SHP77 (cell line): ENCODE data around the gene CFAP43.
"Not testable (repeated sequence)": the region's sequence is repeated elsewhere in the genome, so short reads cannot be mapped to it uniquely, and the experiment has no call there.

Experiments used
- DNase-seq, 2 experiments: peaks; one replicate each; lab custom pipeline; 2025; lab: John Stamatoyannopoulos, UW

Gene CFAP43

DNA sequence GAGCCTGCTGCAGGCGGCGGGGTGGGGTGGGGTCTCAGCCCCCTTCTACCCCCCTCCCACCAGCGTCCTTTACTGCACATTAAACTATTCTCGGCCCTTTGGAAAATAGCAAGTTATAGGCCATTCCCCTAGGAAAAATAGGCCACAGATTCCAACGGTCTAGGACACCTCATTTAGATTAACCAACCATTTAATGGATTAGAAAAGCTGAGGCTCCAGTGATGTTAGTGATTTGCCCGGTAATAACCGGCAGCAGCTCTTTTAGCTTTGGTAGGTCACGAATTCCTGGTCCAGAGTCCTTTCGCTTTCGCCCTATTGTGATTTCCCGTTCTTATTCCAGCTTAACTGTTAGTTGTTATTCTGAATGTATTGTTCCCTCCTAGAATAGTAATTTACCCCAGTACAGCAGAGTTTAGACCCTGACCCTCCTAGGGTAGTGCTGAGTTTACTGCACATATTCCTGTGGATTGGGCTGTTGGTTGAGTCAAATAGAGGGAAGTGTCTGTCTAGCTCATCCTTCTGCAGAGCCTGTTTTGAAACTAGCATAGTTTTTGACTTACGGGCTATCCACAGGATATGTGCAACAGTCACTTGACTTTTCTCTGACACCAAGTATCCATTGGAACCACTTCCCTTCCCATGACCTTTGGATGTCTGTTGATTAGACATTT, 23.3 kb upstream of the CFAP43 start:
- DNase-seq, result no peak

DNA sequence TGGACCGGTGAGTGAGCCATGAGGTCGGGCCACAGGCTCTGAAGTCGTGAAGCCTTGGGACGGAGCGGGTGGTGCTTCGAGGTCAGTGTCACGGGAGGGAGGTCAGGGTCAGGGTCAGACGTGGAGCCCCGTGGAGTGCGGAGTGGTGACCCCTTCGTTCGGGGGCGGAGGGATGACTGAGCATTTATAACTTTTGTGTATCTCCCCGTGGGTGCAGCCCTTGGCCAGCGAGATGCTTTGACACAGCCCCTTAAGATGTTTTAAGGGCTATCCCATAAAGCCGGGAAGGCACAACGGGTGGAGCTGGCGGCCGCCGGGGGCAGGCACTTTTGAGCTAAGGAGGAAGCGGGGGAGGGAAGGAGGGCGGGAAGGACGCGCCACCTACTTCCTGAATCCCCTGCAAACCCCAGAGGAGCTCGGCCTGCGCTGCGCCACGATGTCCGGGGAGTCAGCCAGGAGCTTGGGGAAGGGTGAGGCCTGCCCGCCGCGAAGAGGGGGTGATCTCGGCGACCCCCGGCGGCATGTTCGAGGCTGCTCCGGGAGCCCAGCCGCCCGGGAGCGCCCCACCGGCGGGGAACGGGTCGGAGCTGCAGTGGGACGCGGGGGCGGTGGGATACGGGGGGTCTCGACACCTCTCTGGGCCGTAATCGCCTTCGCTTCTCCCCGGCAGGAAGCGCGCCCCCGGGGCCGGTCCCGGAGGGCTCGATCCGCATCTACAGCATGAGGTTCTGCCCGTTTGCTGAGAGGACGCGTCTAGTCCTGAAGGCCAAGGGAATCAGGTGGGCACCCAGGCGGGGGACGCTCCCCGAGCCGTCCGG, 22.5 kb upstream of the CFAP43 start, which contains the start of gene GSTO1:
TSS of gene GSTO1 (plus strand) at position 400 of the 818 bp plus-strand sequence. CDS start at position 437, 37 bp downstream.
- no peak for DNase-seq

DNA sequence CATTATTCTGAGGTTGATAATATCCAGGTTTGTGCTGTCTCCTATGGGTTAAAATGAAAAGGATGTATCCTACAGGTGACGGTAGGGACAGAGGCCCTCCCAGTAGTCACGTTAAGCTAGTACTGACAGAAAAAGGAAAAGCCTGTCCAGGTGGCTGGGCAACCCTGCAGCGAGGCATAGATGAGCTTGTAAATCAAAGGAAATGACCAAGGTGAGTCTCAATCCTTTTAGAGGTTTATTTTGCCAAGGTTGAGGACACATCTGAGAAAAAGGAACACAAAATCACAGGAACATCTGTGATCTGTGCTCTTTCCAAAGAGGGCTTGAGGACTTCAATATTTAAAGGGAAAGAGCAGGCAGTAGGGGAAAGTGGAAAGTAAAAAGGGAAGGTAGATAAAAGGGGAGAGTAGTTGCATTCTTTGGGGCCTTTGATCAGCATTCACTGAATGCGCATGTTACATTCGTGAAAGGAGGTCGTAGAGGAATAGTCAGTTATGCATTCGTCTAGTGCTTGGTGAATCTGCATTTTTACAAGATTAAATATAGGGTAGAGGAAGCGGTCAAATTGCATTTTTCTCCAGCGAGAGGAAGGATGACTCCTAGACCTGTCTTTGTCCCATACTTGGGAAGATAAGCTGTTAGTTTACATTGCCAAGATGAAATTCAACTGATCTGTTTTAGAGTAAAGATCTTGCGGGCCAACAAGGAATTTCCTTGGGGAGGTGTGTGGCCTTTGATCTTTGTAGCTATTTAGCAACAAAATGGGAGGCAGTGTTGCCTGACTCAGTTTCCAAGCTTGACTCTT, 21.6 kb upstream of the CFAP43 start:
- DNase-seq, result no peak

DNA sequence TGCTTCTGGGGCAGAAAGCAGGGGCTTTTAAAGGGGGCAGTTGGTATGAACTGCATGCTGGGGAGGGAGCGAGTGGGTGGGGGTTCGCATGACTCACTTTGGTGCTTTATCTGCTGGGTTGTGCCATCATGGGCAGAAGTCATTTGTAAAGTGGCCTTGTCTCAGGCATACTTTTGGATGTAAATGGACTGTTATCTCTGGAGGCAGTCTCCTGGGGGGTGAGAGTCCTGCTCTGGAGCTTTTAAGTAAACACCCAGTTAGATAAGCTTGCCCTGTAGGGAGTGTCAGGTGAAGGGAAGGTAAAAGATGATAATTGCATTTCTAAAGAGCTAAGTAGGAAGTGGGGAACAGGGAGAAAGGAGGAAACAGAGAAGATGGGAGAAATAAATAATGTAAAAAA, 20.9 kb upstream of the CFAP43 start:
- DNase-seq, result no peak

DNA sequence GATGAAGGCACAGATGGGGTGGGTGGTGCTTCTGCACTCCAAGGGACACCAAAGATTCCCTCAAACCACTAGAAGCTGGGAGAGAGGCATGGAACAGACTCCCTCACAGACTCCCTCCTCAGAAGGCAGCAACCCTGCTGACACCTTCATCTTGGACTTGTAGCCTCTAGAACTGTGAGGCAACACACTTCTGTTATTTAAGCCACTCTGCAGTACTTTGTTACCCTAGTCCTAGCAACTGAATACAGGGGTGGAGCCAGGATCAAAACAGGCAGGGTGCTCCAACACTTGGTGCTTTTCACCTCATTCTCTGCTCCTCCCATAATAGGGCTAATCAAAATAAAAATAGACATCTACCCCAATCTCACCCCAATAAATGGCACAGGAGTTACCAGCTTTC, 20.2 kb upstream of the CFAP43 start:
- no peak for DNase-seq

DNA sequence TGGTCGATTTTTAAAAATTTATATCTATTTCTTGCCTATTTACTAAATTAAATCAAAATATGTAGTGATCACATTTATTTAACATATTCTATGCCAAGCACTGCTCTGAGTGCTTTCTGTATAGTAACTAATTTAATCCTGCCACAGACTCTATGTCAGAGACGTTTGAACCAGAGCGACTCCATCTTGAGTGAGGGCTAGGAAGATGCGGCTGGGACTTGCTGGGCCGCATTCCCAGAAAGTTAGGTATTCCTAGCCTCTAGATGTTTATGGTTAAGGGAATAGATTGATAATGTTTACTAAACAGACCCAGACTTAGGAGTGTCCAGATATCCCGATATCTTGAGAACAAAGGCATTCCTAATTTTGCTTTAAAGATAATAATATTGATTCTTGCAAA, 19.3 kb upstream of the CFAP43 start:
- DNase-seq, result no peak

DNA sequence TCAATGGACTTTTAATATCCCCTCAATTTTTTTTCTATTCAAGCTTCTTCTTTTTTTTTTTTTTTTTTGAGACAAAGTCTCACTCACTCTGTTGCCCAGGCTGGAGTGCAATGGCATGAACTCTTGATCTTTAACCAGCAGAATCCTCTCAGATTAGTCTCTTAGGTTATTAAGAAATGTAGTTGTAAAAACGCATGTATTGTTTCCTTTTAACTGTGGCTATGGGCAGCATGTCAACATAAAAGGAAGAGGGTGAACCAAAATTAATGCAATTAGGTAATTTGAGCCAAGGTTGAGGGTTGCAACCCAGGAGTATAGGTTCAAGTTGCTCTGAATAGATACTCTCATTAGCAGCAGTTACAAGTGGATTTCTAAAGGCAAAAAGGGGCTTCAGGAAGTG, 18.2 kb upstream of the CFAP43 start:
- no peak for DNase-seq

DNA sequence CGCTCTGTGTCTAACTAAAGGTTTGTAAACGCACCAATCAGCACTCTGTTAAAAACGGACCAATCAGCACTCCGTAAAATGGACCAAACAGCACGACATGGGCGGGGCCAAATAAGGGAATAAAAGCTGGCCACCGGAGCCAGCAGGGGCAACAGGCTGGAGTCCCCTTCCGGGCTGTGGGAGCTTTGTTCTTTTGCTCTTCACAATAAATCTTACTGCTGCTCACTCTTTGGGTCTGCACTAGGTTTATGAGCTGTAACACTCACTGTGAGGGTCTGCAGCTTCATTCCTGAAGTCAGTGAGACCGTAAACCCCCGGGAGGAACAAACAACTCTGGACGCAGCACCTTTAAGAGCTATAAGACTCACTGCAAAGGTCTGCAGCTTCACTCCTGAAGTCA, 16.8 kb upstream of the CFAP43 start:
- DNase-seq, result not testable (repeated sequence)

DNA sequence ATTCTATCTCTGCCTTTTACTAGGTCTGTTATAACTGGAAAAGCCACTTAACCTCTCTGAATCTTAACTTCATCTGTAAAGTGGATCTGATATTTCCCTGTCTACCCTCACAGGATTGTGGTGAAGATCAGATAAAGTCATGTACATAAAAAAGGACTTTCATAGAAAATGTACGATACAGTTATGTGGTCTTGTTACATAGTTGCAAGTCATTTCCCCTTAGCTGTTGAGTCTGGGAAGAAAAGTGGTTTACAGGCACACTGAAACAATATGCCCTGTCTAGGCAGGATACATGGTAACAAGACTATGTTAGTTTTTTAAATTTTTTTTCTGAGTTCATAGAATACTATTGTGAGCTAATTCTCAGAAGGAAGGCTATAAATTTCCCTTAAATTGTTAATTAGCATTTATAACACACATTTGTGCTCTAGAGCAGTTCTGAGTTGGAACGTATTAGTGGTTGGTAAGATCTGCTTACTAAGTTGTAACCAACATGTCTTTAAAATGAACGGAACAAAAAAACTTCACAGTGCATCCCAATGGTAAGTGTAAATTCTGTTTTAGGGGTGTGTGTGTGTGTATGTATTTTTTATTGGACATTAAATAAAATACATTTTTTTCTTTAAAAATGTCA, 15.5 kb upstream of the CFAP43 start:
- DNase-seq, result no peak

DNA sequence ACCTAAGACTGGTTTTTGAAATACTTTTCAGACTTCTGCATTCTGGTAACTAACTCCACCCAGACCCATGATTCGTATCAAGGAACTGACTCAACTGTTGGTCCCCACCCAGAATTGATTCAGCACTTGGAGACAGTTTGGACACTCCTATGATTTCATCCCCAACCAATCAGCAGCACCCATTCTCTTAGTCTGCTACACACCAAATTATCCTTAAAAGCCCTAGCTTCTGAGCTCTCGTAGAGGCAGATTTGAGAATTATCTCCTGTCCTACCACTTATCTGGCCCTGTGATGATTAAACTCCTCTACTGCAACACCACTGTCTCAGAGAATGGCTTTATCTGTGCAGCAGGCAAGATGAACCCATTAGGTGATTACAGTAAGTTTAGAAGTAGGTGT, 14.8 kb upstream of the CFAP43 start:
- no peak for DNase-seq

DNA sequence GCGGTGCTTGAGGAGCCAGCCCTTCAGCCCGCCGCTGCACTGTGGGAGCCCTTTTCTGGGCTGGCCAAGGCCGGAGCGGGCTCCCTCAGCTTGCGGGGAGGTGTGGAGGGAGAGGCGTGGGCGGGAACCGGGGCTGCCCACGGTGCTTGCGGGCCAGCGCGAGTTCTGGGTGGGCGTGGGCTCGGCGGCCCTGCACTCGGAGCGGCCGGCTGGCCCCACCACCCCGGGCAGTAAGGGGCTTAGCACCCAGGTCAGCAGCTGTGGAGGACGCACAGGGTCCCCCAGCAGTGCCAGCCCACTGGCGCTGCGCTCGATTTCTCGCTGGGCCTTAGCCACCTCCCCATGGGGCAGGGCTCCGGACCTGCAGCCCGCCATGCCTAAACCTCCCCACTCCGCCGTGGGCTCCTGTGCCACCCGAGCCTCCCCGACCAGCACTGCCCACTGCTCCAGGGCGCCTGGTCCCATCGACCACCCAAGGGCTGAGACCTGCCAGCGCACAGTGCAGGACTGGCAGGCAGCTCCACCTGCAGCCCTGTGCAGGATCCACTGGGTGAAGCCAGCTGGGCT, 13.0 kb upstream of the CFAP43 start:
- no peak for DNase-seq

DNA sequence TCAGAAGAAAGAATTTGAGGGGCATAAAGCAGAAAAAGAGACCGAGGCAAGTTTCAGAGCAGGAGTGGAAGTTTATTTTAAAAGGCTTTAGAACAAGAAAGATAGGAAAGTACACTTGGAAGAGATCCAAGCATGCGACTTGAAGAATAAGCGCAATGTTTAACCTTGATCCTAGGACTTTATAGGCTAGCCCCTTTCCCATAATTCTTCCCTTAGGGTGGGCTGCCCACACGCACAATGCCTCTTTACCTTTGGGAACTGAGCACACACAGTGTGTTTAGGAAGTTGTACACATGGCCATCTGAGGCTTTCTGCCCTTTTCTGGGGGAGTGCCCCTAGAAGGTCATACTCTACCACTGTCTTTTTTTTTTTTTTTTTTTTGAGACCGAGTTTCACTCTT, 11.3 kb upstream of the CFAP43 start:
- no peak for DNase-seq

DNA sequence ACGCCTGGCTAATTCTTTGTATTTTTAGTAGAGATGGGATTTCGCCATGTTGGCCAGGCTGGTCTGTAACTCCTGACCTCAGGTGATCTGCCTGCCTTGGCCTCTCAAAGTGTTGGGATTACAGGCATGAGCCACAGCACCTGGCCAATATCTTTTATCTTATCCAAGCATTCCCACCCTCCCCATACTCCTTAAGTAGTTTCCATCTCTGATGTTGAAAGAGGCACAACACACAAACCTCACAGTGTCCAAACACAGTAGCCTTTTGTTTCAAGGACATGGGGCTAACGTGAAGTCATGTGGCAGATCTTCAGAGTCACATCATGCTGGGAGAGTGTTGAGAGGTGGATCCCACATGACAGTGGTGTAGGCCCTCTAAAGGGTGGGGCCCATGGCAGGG, 10.8 kb upstream of the CFAP43 start:
- DNase-seq, result not testable (repeated sequence)

DNA sequence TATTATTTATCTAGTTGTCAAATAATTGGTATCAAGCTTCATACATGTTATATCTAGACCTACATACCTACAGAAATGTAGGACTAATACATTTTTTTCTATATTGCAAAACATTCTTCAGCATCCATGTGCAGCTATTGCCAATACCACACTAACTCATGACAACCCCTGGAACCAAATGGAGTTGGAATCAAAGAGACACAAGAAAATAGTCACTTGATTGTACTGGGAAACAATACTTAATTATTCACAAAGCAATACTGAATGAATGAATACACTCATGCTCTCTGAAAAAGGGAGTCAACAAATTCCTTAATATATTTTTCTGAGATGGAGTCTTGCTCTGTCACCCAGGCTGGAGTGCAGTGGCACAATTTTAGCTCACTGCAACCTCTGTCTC, 10.4 kb upstream of the CFAP43 start:
- no peak for DNase-seq

DNA sequence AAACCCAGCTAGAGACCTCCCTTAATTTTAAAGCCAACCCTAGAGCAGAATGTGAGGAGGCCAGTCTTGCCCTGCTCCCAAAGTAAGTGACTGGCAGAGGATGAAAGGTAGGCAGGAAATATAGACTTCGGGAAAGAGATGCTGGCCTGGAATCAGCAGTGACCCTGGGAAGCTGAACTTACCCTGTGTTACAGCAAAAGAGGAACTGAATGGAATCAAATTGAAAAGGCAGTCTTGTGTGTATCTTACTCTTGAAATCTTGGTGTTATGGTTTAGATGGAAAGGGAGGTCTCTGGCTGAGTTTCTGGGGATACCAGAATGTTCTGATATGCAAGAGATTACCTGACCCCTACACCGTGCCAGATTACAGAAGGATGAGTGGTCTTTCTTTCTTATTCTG, 7.9 kb upstream of the CFAP43 start:
- no peak for DNase-seq

DNA sequence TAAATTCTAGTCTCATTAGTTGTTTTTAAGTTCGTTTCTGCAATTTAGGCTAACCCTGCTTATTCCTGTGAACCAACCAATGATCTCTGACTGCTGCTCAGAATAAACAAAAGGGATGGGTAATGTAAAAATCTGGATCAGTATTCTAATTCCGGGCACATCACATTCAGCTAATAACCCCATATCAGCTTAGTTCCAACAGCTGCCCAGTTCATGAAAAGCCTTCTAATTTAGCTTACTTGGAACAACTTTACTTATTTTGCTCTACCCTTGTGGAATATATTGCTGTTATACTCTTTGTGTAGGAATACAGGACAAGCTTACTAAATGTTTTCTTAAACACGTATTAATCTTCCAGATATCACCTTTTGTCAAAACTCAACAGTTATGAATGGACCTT, 3.6 kb upstream of the CFAP43 start:
- DNase-seq, result no peak

DNA sequence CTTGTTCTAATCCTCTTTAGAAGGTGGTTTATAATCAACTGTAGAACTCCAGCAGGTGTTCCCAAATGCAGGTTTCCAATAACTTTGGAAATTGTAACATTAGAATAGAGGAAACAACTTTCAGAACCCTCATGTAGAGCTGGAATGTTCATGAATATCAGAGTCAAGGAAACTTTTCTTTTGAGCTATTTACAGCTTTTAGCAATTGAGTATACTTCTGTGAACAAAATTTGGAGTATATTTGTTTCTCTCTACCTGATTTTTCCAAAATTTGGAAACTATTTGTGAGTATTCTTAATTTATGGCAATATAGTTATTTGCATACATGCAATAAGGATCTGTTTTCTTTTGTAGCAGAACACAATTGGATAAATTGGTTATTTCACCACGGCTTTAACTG, 2.8 kb upstream of the CFAP43 start:
- DNase-seq, result no peak

DNA sequence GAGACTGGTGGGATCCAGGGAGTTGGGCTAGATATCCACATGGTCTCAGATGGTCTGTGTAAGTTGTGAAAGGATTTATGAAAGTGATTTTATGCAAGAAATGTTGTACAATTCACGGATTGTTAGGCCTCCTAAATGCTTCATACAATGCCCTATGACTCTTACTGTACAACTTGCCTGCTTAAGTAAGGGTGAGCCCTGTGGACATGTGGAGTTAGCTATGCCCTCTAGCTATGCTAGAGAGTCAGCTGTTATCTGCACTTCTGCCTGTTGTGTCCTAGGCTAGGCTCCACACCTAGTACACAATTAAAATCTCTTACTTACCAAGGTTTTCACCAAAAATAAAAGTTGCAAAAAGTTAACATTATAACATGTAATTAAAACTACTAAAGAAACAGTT, 1.7 kb upstream of the CFAP43 start:
- DNase-seq, result no peak

DNA sequence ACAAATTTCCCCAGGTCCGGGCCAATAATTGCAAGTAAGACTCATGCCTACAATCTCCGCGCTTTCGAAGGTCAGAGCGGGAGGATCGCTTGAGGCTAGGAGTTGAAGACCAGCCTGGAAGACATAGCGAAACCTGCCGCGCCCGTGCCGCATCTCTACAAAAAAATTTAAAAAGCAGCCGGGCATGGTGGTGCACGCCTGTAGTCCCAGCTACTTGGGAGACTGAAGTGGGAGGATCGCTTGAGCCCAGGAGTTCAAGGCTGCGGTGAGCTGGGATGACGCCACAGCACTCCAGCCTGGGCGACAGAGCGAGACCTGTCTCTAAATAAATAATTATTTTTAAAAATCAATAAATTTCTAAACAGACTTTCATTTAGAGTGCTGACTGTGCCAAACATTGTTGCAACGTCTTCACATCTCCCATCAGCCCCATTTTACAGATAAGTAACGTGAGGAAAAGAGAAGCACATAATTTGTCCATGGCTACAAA, 494 bp upstream of the CFAP43 start:
- DNase-seq, result no peak

DNA sequence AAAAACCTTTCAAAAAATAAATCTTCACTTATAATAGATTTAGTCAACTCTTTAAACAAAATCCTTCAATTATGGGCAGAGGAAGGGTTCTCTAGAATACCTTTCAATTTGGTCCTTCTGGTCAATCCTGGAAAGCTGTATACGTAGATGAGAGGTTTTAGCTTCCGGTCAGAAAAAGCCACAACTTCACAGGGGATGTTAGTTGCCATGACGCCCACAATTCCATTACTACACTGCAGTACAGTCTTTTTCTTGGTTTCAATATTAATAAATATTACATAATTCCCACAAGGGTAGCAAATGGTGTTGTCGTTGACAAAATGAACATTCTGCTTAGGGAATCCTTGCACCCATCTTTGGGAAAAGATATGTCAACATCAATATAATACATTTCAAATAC, 1.7 kb downstream of the CFAP43 start:
- no peak for DNase-seq

DNA sequence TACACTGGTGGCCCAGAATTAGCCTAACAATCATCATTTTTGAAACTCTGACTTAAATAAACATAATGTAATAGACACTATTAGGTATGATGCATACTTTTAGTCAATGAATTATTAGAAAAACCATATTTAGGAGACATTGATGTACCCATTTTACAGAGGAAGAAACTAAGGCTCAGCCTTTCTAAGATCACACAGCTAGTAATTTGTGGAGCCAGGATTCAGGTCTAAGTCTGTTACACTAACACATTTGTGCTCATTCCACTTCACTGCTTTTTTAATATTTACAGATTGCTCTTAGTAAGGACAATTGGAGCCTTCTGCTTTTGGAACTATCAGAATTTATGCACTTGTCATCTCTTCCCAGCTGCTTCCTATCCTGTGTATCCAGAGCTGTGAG, 8.9 kb downstream of the CFAP43 start:
- DNase-seq, result no peak

DNA sequence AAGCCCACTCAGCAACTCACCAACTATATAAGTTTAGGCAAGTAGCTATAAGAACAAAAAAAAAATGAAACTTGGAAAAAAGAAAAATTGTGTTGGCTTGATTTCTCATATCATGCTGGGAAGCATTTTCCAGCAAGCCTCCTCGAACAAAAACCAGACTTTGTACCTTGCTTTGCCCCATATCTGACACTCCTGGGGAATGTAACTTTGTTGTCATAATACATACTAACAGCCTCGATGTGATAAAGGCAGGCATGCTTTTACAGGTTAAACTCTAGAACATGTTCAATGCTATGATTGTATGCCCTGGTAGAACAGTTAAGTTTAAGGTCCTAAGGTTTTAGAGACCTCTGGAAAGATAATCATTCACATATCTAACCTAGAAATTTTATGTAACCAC, 11.6 kb downstream of the CFAP43 start:
- DNase-seq, result no peak
